Hepatocyte (in vitro differentiated cells): ENCODE data around the gene ARHGAP22. TPM values are rescaled to one million over a fixed set of nuclear protein-coding genes. Genes with fewer than 3 reads are reported as not detected.

Experiments used
- DNase-seq: peaks from one replicate; pipeline ENCODE4 v3.0.0-alpha.2; 2016; ENCODE audit warnings: low spot score
- H2AFZ ChIP-seq: fragments of 200-600 bp; sonication (generic); 2 replicates; pipeline ENCODE4 v1.6.0; 2016; ENCODE audit warnings: antibody characterized with exemption, mild to moderate bottlenecking
- H3K27ac ChIP-seq: fragments of 200-600 bp; sonication (generic); 2 replicates; pipeline ENCODE4 v1.5.1; 2016; ENCODE audit warnings: mild to moderate bottlenecking
- H3K27me3 ChIP-seq: fragments of 200-600 bp; sonication (generic); 2 replicates; pipeline ENCODE4 v1.6.1; 2016
- H3K36me3 ChIP-seq: fragments of 200-600 bp; sonication (generic); replicated peaks from 2 replicates; pipeline ENCODE4 v1.5.1; 2016; ENCODE audit warnings: low read depth; ENCODE audit not compliant: insufficient read depth
- H3K4me1 ChIP-seq: fragments of 200-600 bp; sonication (generic); 2 replicates; pipeline ENCODE4 v1.5.1; 2016; ENCODE audit warnings: mild to moderate bottlenecking, moderate library complexity; ENCODE audit not compliant: insufficient read depth
- H3K4me2 ChIP-seq: fragments of 200-600 bp; sonication (generic); 2 replicates; pipeline ENCODE4 v1.6.0; 2016
- H3K4me3 ChIP-seq: fragments of 200-600 bp; sonication (generic); 2 replicates; pipeline ENCODE4 v1.5.1; 2016; ENCODE audit warnings: mild to moderate bottlenecking
- H3K79me2 ChIP-seq: fragments of 200-600 bp; sonication (generic); 2 replicates; pipeline ENCODE4 v1.6.0; 2017; ENCODE audit warnings: mild to moderate bottlenecking
- H3K9me2 ChIP-seq: fragments of 200-600 bp; sonication (generic); replicated peaks from 2 replicates; pipeline ENCODE4 v1.6.0; 2017; ENCODE audit warnings: mild to moderate bottlenecking; ENCODE audit not compliant: insufficient read depth
- H3K9me3 ChIP-seq: fragments of 200-600 bp; sonication (generic); 2 replicates; pipeline ENCODE4 v1.5.1; 2016; ENCODE audit warnings: low read depth, mild to moderate bottlenecking
- H4K20me1 ChIP-seq: fragments of 200-600 bp; sonication (generic); 2 replicates; pipeline ENCODE4 v1.6.0; 2016; ENCODE audit warnings: mild to moderate bottlenecking; ENCODE audit not compliant: insufficient read depth, poor library complexity, severe bottlenecking
- CTCF ChIP-seq: fragments of 200-600 bp; sonication (generic); IDR thresholded peaks from 2 replicates; pipeline ENCODE4 v1.5.1; 2016; ENCODE audit warnings: antibody characterized with exemption, mild to moderate bottlenecking; ENCODE audit not compliant: poor library complexity
- EZH2 ChIP-seq: fragments of 200-600 bp; sonication (generic); IDR thresholded peaks from 2 replicates; pipeline ENCODE4 v1.6.1; 2016; ENCODE audit warnings: antibody characterized with exemption, mild to moderate bottlenecking, borderline replicate concordance
- EZH2phosphoT487 ChIP-seq: fragments of 200-600 bp; sonication (generic); IDR thresholded peaks from one replicate; pipeline ENCODE4 v1.6.1; 2018; ENCODE audit warnings: antibody characterized with exemption, mild to moderate bottlenecking, low read depth, moderate library complexity; ENCODE audit not compliant: unreplicated experiment, severe bottlenecking
- WGBS: methylation state at CpG from one replicate; pipeline ENCODE4 v1.1.6; 2016; ENCODE audit warnings: low lambda C conversion rate; ENCODE audit errors: missing lambda C conversion rate; 5-methylcytosine and 5-hydroxymethylcytosine counted together
- polyA plus RNA-seq: library from polyadenylated mRNA; unstranded; fragments of >200 nt; fragmentation: Nextera tagmentation; extraction: Ambion mirVana; gene quantifications from 2 replicates; pipeline ENCODE4 v1.2.1, GENCODE V29; 2016
- total RNA-seq: library from RNA; depleted of rRNA; stranded (reverse); fragments of >200 nt; gene quantifications from 2 replicates; pipeline ENCODE4 v1.2.3, GENCODE V29; 2014

The ARHGAP22 gene
- total and polyA plus RNA-seq, 2 experiments from 2014 or later, result 1.7 to 1.8 TPM

GRCh38 chr10:48500771-48501170, 104.1 kb downstream of the ARHGAP22 start:
- no peaks in the 10 kb centered on the region for H3K4me1 ChIP-seq

GRCh38 chr10:48498940-48499510, 105.8 kb downstream of the ARHGAP22 start:
- no peaks in the 10 kb centered on the region for H4K20me1 ChIP-seq
- no peaks in the 10 kb centered on the region for H3K79me2 ChIP-seq
- H3K27ac ChIP-seq, result no peak overlapping the region
- H3K36me3 ChIP-seq, result no peaks in the 10 kb centered on the region
- H3K9me2 ChIP-seq, result no peaks in the 10 kb centered on the region
- DNase-seq, result no peak
- H3K4me2 ChIP-seq, result no peak overlapping the region
- no peaks in the 10 kb centered on the region for H3K4me1 ChIP-seq
- H3K9me3 ChIP-seq, result no peaks in the 10 kb centered on the region
- TF ChIP-seq EZH2, result no peak
- TF ChIP-seq CTCF, result no peak
- TF ChIP-seq EZH2phosphoT487, result no peak
- 90% methylated on average over 11 of the region's 11 CpGs for WGBS
- no peak overlapping the region for H3K4me3 ChIP-seq
- H2AFZ ChIP-seq, result no peak overlapping the region
- no peaks in the 10 kb centered on the region for H3K27me3 ChIP-seq

More at GRCh38 chr10:48500771-48501170, 104.1 kb downstream of the ARHGAP22 start:
- Histone ChIP-seq H4K20me1 (no peaks in the 10 kb centered on the region), H3K27me3 (no peaks in the 10 kb centered on the region), H3K9me2 (no peaks in the 10 kb centered on the region), H3K4me2 (no peak overlapping the region), H3K79me2 (no peaks in the 10 kb centered on the region), H2AFZ (no peak overlapping the region), H3K36me3 (no peaks in the 10 kb centered on the region), H3K9me3 (no peaks in the 10 kb centered on the region), H3K27ac (no peak overlapping the region), H3K4me3 (no peak overlapping the region)
- WGBS, result 97% methylated on average over 4 of the region's 4 CpGs
- DNase-seq, result no peak
- TF ChIP-seq EZH2phosphoT487, result no peak
- TF ChIP-seq EZH2, result no peak
- no peak for TF ChIP-seq CTCF

- WGBS, result 94% methylated on average over 17 of the region's 17 CpGs
- H2AFZ ChIP-seq, result no peak overlapping the region
- H3K36me3 ChIP-seq, result no peaks in the 10 kb centered on the region
- no peaks in the 10 kb centered on the region for H3K9me3 ChIP-seq
- no peaks in the 10 kb centered on the region for H3K27me3 ChIP-seq
- no peak for TF ChIP-seq CTCF
- TF ChIP-seq EZH2phosphoT487, result no peak
- no peaks in the 10 kb centered on the region for H3K9me2 ChIP-seq
- no peaks in the 10 kb centered on the region for H3K79me2 ChIP-seq
- H4K20me1 ChIP-seq, result no peaks in the 10 kb centered on the region
- no peak overlapping the region for H3K4me2 ChIP-seq
- H3K4me3 ChIP-seq, result no peak overlapping the region
- H3K27ac ChIP-seq, result no peak overlapping the region
- H3K4me1 ChIP-seq, result no peaks in the 10 kb centered on the region
- no peak for DNase-seq
These were observed 106.8 kb downstream of the ARHGAP22 start for GRCh38 chr10:48497780-48498770.
